ENCODE data around the gene CDK6. TPM values are rescaled to one million over a fixed set of nuclear protein-coding genes. Genes with fewer than 3 reads are reported as not detected.
A peak's percentile ranks its signal among the peaks of the same experiment; 100 is the strongest.
"Not testable (repeated sequence)": the region's sequence is repeated elsewhere in the genome, so short reads cannot be mapped to it uniquely, and the experiment has no call there.

The CDK6 gene
- total RNA-seq, 1 experiment from 2014 or later = 124 TPM

DNA sequence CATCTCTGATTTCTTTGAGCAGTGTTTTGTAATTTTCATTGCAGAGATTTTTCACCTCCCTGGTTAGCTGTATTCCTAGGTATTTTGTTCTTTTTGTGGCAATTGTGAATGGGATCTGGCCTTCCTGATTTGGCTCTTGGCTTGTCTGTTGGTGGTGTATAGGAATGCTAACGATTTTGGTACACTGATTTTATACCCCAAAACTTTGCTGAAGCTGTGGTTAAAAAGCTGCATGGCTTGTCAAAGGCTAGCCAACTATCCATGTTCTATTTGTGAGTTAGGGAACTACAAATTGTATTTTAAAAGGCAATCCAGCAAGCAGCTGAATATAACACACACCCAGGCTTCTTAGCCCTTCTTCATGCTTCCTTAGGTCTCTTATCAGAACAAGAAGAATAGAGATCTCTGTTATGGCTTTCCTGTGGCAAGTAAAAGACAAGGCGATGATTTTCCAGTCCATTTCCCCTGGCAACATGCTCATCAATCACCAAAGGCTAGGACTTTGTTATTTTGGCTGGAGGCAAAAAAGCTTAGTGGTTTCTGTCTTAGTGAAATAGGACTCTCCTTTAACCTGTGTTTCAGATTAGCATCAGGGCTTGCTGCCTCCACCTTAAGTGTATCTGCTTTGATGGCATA lies 77.5 kb downstream of the CDK6 start:
- BruUV-seq (replicated peaks) = no TSS peak
- intact Hi-C loops (cut with micrococcal nuclease) = no loop called here
- no peaks in the 10 kb centered on the region for H3K9me3 Mint-ChIP-seq (ENCODE audit: unreplicated experiment)
- POLR2A ChIA-PET = interaction anchor here (0.6 kb wide), 1 partner anchor 974 kb away, joined by 4 read pairs; no protein-coding TSS in a partner anchor
- H3K4me1 Mint-ChIP-seq (ENCODE audit: insufficient read depth, unreplicated experiment) = peaks cover 16% of the 10 kb centered on the region
- TF ChIP-seq, protein P1, sequence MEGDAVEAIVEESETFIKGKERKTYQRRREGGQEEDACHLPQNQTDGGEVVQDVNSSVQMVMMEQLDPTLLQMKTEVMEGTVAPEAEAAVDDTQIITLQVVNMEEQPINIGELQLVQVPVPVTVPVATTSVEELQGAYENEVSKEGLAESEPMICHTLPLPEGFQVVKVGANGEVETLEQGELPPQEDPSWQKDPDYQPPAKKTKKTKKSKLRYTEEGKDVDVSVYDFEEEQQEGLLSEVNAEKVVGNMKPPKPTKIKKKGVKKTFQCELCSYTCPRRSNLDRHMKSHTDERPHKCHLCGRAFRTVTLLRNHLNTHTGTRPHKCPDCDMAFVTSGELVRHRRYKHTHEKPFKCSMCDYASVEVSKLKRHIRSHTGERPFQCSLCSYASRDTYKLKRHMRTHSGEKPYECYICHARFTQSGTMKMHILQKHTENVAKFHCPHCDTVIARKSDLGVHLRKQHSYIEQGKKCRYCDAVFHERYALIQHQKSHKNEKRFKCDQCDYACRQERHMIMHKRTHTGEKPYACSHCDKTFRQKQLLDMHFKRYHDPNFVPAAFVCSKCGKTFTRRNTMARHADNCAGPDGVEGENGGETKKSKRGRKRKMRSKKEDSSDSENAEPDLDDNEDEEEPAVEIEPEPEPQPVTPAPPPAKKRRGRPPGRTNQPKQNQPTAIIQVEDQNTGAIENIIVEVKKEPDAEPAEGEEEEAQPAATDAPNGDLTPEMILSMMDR (IDR thresholded peaks at IDR 0.05; ENCODE audit: unreplicated experiment) = no peak
- H3K36me3 Mint-ChIP-seq (ENCODE audit: insufficient read depth, unreplicated experiment) = peaks cover 15% of the 10 kb centered on the region
- no peaks in the 10 kb centered on the region for H3K27me3 Mint-ChIP-seq (ENCODE audit: insufficient read depth, unreplicated experiment)
- H3K27ac Mint-ChIP-seq (ENCODE audit: low read depth, unreplicated experiment) = no peak overlapping the region
- no peak for DNase-seq (ENCODE audit: unreplicated experiment)
- CTCF ChIA-PET = interaction anchor here (0.6 kb wide), 2 partner anchors 134 to 334 kb away, joined by 3 read pairs; no protein-coding TSS in a partner anchor
- no peak overlapping the region for H3K4me3 Mint-ChIP-seq (ENCODE audit: unreplicated experiment)

DNA sequence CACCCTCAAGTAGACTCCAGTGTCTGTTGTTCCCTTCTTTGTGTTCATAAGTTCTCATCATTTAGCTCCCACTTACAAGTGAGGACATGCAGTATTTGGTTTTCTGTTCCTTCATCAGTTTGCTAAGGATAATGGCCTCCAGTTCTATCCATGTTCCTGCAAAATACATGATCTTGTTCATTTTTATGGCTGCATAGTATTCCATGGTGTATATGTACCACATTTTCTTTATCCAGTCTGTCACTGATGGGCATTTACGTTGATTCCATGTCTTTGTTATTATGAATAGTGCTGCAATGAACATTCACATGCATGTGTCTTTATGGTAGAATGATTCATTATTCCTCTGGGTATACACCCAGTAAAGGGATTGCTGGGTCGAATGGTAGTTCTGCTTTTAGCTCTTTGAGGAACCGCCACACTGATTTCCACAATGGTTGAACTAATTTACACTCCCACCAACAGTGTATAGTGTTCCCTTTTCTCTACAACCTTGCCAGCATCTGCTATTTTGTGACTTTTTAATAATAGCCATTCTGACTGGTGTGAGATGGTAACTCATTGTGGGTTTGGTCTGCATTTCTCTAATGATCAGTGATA lies 79.0 kb downstream of the CDK6 start:
- H3K27ac Mint-ChIP-seq (ENCODE audit: low read depth, unreplicated experiment); H3K4me3 Mint-ChIP-seq (ENCODE audit: unreplicated experiment); H3K27me3 Mint-ChIP-seq (ENCODE audit: insufficient read depth, unreplicated experiment); intact Hi-C loops (cut with micrococcal nuclease); BruUV-seq (replicated peaks); DNase-seq (ENCODE audit: unreplicated experiment); H3K9me3 Mint-ChIP-seq (ENCODE audit: unreplicated experiment): not testable (repeated sequence)
- peaks cover 15% of the 10 kb centered on the region for H3K36me3 Mint-ChIP-seq (ENCODE audit: insufficient read depth, unreplicated experiment)
- peaks cover 21% of the 10 kb centered on the region for H3K4me1 Mint-ChIP-seq (ENCODE audit: insufficient read depth, unreplicated experiment)
- ChIA-PET CTCF (interaction anchor here (0.6 kb wide), 1 partner anchor 102 kb away, joined by 5 read pairs; no protein-coding TSS in a partner anchor), POLR2A (interaction anchor here (1.3 kb wide), 1 partner anchor 16 kb away, joined by 3 read pairs; no protein-coding TSS in a partner anchor)

DNA sequence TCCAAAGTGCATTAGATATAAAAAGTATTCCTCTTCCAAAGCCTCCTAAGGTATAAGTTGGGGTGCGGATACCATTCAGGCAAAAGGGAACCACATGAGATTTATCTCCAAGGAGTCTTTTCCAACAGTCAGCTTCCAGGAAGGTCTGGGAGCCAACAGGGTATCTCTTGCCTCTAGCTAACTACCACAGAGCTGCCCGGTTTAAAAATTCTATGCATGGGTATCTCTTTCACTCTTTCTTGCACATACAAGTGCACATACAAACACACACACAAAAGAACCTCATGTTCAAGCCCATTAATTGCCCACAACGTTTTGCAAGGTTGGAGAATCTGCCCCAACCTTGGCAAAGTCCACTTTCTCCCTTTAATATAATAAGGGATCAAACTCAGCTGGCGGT lies 80.7 kb downstream of the CDK6 start:
- no TSS peak for BruUV-seq (replicated peaks)
- H3K9me3 Mint-ChIP-seq (ENCODE audit: unreplicated experiment) = no peaks in the 10 kb centered on the region
- TF ChIP-seq, protein P1 (IDR thresholded peaks at IDR 0.05; ENCODE audit: unreplicated experiment) = no peak
- H3K4me1 Mint-ChIP-seq (ENCODE audit: insufficient read depth, unreplicated experiment) = peaks cover 26% of the 10 kb centered on the region
- H3K36me3 Mint-ChIP-seq (ENCODE audit: insufficient read depth, unreplicated experiment) = peaks cover 15% of the 10 kb centered on the region
- peak overlapping the region; percentile 10 for H3K27ac Mint-ChIP-seq (ENCODE audit: low read depth, unreplicated experiment)
- intact Hi-C loops (cut with micrococcal nuclease) = no loop called here
- no peak overlapping the region for H3K4me3 Mint-ChIP-seq (ENCODE audit: unreplicated experiment)
- CTCF ChIA-PET = interaction anchor here (0.5 to 1.1 kb wide), 3 partner anchors 11 to 165 kb away, joined by 3 to 5 read pairs (median 4); partner anchors contain the start of gene FAM133B
- DNase-seq (ENCODE audit: unreplicated experiment) = no peak
- H3K27me3 Mint-ChIP-seq (ENCODE audit: insufficient read depth, unreplicated experiment) = no peaks in the 10 kb centered on the region
- POLR2A ChIA-PET = interaction anchor here (2.5 kb wide), 1 partner anchor 11 kb away, joined by 19 read pairs; no protein-coding TSS in a partner anchor

DNA sequence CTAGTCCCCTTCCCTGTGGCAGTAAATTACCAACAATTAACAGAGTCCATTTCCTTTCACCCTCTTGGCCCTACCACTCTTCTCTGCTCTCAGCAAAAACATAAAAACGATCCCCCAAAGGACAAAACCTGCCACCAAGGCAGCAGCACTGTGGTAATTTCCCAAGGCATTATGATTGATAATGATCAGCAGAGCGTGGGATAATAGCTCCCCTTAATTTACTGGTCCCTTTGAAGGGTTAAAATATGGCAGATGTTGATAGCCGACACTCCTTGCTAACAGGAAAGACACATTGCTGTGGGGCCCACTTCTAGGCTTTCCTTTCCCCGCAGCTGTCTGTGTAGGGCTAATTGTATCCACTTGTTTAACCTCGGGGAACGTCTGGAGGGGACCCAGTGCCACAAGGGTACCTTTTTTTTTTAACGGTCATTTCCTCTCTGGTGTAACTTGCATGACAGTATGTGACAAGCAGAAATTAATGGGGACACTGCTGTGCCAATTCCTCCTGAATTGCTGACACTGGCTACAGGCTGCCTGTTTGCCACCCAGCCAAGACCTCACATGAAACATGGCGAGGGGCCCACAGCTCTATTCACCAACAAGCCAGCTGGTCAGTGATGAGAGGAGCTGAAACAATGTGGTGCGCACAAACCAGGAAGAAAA lies 81.3 kb downstream of the CDK6 start:
- H3K4me1 Mint-ChIP-seq (ENCODE audit: insufficient read depth, unreplicated experiment) = peaks cover 31% of the 10 kb centered on the region
- no peaks in the 10 kb centered on the region for H3K27me3 Mint-ChIP-seq (ENCODE audit: insufficient read depth, unreplicated experiment)
- H3K9me3 Mint-ChIP-seq (ENCODE audit: unreplicated experiment) = no peaks in the 10 kb centered on the region
- H3K36me3 Mint-ChIP-seq (ENCODE audit: insufficient read depth, unreplicated experiment) = peaks cover 15% of the 10 kb centered on the region
- no TSS peak for BruUV-seq (replicated peaks)
- TF ChIP-seq, protein P1 (IDR thresholded peaks at IDR 0.05; ENCODE audit: unreplicated experiment) = no peak
- CTCF ChIA-PET = interaction anchor here (0.5 to 0.9 kb wide), 3 partner anchors 9 to 165 kb away, joined by 4 to 5 read pairs (median 4); partner anchors contain the start of gene FAM133B
- no peak overlapping the region for H3K4me3 Mint-ChIP-seq (ENCODE audit: unreplicated experiment)
- DNase-seq (ENCODE audit: unreplicated experiment) = no peak
- H3K27ac Mint-ChIP-seq (ENCODE audit: low read depth, unreplicated experiment) = peak overlapping the region; percentile 10
- intact Hi-C loops (cut with micrococcal nuclease) = no loop called here
- POLR2A ChIA-PET = interaction anchor here (0.8 to 2.5 kb wide), 2 partner anchors 11 to 14 kb away, joined by 3 to 19 read pairs; no protein-coding TSS in a partner anchor
